ENCODE results near the gene CHD3. TPM values are rescaled to one million over a fixed set of nuclear protein-coding genes. Genes with fewer than 3 reads are reported as not detected.
"Not testable (repeated sequence)": the region's sequence is repeated elsewhere in the genome, so short reads cannot be mapped to it uniquely, and the experiment has no call there.

Gene CHD3
- total RNA-seq, 1 donor from 2014 or later = 129 TPM

- TF ChIP-seq CTCF (IDR thresholded peaks at IDR 0.05) = no peak
- peak; percentile 93 for DNase-seq (ENCODE audit: low spot score)
- Mint-ChIP-seq H3K36me3 (ENCODE audit: low read depth) (no peaks in the 10 kb centered on the region), H3K9me3 (ENCODE audit: low read depth) (no peaks in the 10 kb centered on the region), H3K27ac (ENCODE audit: unreplicated experiment) (no peak within 1 kb of the TSS), H3K4me3 (ENCODE audit: unreplicated experiment) (no peak within 1 kb of the TSS), H3K4me1 (ENCODE audit: low read depth) (peaks cover 4% of the 10 kb centered on the region), H3K27me3 (ENCODE audit: low read depth) (no peaks in the 10 kb centered on the region)
Measured at GRCh38 chr17:7857713-7858521, 30.7 kb upstream of the CHD3 start, which contains the start of gene CYB5D1. TSS of gene CYB5D1 (plus strand) at chr17:7858003. CDS start at chr17:7858135, 132 bp downstream.

GRCh38 chr17:7858522-7858810, 30.1 kb upstream of the CHD3 start:
- Mint-ChIP-seq H3K4me3 (ENCODE audit: unreplicated experiment) (no peak overlapping the region), H3K36me3 (ENCODE audit: low read depth) (no peaks in the 10 kb centered on the region), H3K9me3 (ENCODE audit: low read depth) (no peaks in the 10 kb centered on the region), H3K27me3 (ENCODE audit: low read depth) (no peaks in the 10 kb centered on the region), H3K4me1 (ENCODE audit: low read depth) (peaks cover 4% of the 10 kb centered on the region), H3K27ac (ENCODE audit: unreplicated experiment) (no peak overlapping the region)
- DNase-seq (ENCODE audit: low spot score) = no peak
- peak; percentile 71 for TF ChIP-seq CTCF (IDR thresholded peaks at IDR 0.05)

- Mint-ChIP-seq H3K27ac (ENCODE audit: unreplicated experiment) (no peak overlapping the region), H3K4me3 (ENCODE audit: unreplicated experiment) (no peak overlapping the region), H3K4me1 (ENCODE audit: low read depth) (peaks cover 4% of the 10 kb centered on the region), H3K27me3 (ENCODE audit: low read depth) (no peaks in the 10 kb centered on the region), H3K36me3 (ENCODE audit: low read depth) (no peaks in the 10 kb centered on the region), H3K9me3 (ENCODE audit: low read depth) (no peaks in the 10 kb centered on the region)
- DNase-seq (ENCODE audit: low spot score) = no peak
- TF ChIP-seq CTCF (IDR thresholded peaks at IDR 0.05) = no peak
Measured at GRCh38 chr17:7859028-7859427, 29.6 kb upstream of the CHD3 start.

GRCh38 chr17:7862692-7863437, 25.7 kb upstream of the CHD3 start:
- Mint-ChIP-seq H3K4me1 (ENCODE audit: low read depth) (peaks cover 4% of the 10 kb centered on the region), H3K9me3 (ENCODE audit: low read depth) (no peaks in the 10 kb centered on the region), H3K27ac (ENCODE audit: unreplicated experiment) (no peak overlapping the region), H3K36me3 (ENCODE audit: low read depth) (peaks cover 8% of the 10 kb centered on the region), H3K4me3 (ENCODE audit: unreplicated experiment) (no peak overlapping the region), H3K27me3 (ENCODE audit: low read depth) (no peaks in the 10 kb centered on the region)
- DNase-seq (ENCODE audit: low spot score) = no peak
- peak; percentile 88 for TF ChIP-seq CTCF (IDR thresholded peaks at IDR 0.05)

- not testable (repeated sequence) for H3K9me3 Mint-ChIP-seq (ENCODE audit: low read depth); H3K27ac Mint-ChIP-seq (ENCODE audit: unreplicated experiment); H3K27me3 Mint-ChIP-seq (ENCODE audit: low read depth); DNase-seq (ENCODE audit: low spot score); H3K4me1 Mint-ChIP-seq (ENCODE audit: low read depth); H3K4me3 Mint-ChIP-seq (ENCODE audit: unreplicated experiment)
- H3K36me3 Mint-ChIP-seq (ENCODE audit: low read depth) = peaks cover 10% of the 10 kb centered on the region
Measured at GRCh38 chr17:7864384-7864783, 24.2 kb upstream of the CHD3 start.
